Activated CD8-positive, alpha-beta memory T cell treated with anti-CD3 and anti-CD28 coated beads, Interleukin-2, amount 50 U/mL, for 4 hours (primary cell): ENCODE measurements around the gene SEMA4D.

Experiments used
- DNase-seq: peaks from one replicate; pipeline ENCODE4 v3.0.0-alpha.2; 2020

SEMA4D gene

GRCh38 chr9:89464300-89464901, 33.5 kb downstream of the SEMA4D start:
- peak; percentile 19 for DNase-seq

- DNase-seq, result peak; percentile 11
These were observed 34.9 kb downstream of the SEMA4D start for GRCh38 chr9:89462817-89463683.

GRCh38 chr9:89462199-89462598, 35.7 kb downstream of the SEMA4D start:
- no peak for DNase-seq

- DNase-seq, result peak; percentile 47
These were observed 36.6 kb downstream of the SEMA4D start for GRCh38 chr9:89461265-89461664.

- DNase-seq, result no peak
These were observed 37.4 kb downstream of the SEMA4D start for GRCh38 chr9:89460551-89460950.

- no peak for DNase-seq
These were observed 39.0 kb downstream of the SEMA4D start for GRCh38 chr9:89458768-89459496.

- DNase-seq, result no peak
These were observed 40.5 kb downstream of the SEMA4D start for GRCh38 chr9:89457376-89457855.

- no peak for DNase-seq
These were observed 42.5 kb downstream of the SEMA4D start for GRCh38 chr9:89455356-89455824.

GRCh38 chr9:89454498-89455355, 43.2 kb downstream of the SEMA4D start:
- DNase-seq, result no peak

- DNase-seq, result no peak
These were observed 44.5 kb downstream of the SEMA4D start for GRCh38 chr9:89453452-89453851.

- no peak for DNase-seq
These were observed 45.4 kb downstream of the SEMA4D start for GRCh38 chr9:89452561-89452960.

- DNase-seq, result no peak
These were observed 47.7 kb downstream of the SEMA4D start for GRCh38 chr9:89450213-89450612.

- DNase-seq, result no peak
These were observed 48.6 kb downstream of the SEMA4D start for GRCh38 chr9:89449261-89449671.

GRCh38 chr9:89448821-89449220, 49.1 kb downstream of the SEMA4D start:
- DNase-seq, result no peak

- peak; percentile 66 for DNase-seq
These were observed 49.5 kb downstream of the SEMA4D start for GRCh38 chr9:89448381-89448780.

GRCh38 chr9:89447416-89447815, 50.5 kb downstream of the SEMA4D start:
- DNase-seq, result no peak

GRCh38 chr9:89446961-89447310, 51.0 kb downstream of the SEMA4D start:
- DNase-seq, result no peak

GRCh38 chr9:89446261-89446960, 51.5 kb downstream of the SEMA4D start:
- no peak for DNase-seq

GRCh38 chr9:89445801-89446251, 52.1 kb downstream of the SEMA4D start:
- no peak for DNase-seq

- no peak for DNase-seq
These were observed 52.8 kb downstream of the SEMA4D start for GRCh38 chr9:89444925-89445765.

GRCh38 chr9:89444274-89444673, 53.6 kb downstream of the SEMA4D start:
- peak; percentile 58 for DNase-seq
